ENCODE data around the gene ENOPH1.

ENOPH1 gene

DNA sequence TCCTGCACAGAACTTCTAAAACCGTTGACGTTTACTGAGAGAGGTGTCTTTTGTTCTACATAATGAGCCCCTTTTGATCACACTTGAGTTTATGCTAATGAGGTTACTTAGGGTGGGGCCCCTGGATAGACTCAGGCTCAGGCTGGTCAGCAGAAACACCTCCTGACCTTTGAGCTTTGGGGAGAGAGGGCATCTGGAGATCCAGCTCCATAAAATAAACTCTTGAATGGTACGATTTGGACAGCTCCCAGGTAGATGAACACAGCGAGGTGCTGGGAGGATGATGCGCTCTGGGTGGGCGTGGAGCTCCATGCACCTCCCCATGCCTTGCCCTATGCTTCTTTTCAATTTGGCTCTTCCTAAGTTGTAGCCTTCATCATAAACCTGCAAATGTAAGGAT lies 52.0 kb downstream of the ENOPH1 start:
- Histone ChIP-seq H3K4me3 (ENCODE audit: insufficient read depth, low read depth, low read length) (no peak overlapping the region), H3K27ac (ENCODE audit: insufficient read depth, low read depth, low read length, poor library complexity, severe bottlenecking) (no peak overlapping the region), H3K4me1 (ENCODE audit: control insufficient read depth, insufficient read depth, low read length) (no peaks in the 10 kb centered on the region), H3K9me3 (ENCODE audit: control insufficient read depth, low read length) (no peaks in the 10 kb centered on the region), H3K27me3 (ENCODE audit: control insufficient read depth, insufficient read depth, low read length, poor library complexity, severe bottlenecking) (no peaks in the 10 kb centered on the region), H3K36me3 (ENCODE audit: control insufficient read depth, insufficient read depth, low read length) (no peaks in the 10 kb centered on the region)
- 74 to 76% methylated on average over 6 of the region's 6 CpGs for WGBS, 2 experiments

DNA sequence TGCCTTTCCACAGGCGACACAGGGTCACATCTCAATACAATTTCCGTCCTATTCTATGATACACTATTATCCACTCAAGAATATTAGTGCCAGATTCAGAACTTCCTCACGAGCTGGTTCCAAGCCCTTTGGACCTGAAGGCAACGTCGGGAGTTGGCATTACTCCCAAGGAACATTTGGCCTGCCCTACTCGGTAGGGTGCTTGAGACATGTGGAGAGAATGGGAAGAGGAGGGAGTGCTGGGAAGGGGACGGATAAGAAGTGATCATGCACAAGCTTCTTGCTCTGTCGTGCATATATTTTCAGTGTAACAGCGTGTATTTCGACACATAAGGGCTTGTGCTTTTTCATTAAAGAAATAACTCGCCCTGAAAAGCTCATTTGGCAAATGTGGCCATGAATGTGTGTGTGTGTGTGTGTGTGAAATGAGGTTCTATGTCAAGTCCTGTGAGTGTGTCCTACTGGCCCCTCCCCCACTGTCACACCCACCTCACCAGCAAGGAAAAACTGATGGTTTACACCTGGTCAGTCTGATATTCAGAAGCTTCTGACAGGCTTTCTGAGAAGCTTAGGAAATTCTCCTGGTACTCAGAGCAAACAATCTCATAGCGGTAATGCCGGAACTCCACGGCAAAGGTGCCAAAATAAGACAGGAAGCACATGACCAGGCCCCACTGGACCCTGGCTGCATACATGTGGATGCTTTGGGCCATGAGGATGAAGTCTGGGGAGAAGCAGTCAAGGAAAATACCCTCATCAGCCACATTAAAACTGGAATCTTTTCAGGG lies 54.8 kb downstream of the ENOPH1 start:
- no peaks in the 10 kb centered on the region for H3K9me3 ChIP-seq (ENCODE audit: control insufficient read depth, low read length)
- H3K36me3 ChIP-seq (ENCODE audit: control insufficient read depth, insufficient read depth, low read length) = no peaks in the 10 kb centered on the region
- no peak overlapping the region for H3K4me3 ChIP-seq (ENCODE audit: insufficient read depth, low read depth, low read length)
- 87 to 89% methylated on average over 14 of the region's 14 CpGs for WGBS, 2 experiments
- no peak overlapping the region for H3K27ac ChIP-seq (ENCODE audit: insufficient read depth, low read depth, low read length, poor library complexity, severe bottlenecking)
- no peaks in the 10 kb centered on the region for H3K27me3 ChIP-seq (ENCODE audit: control insufficient read depth, insufficient read depth, low read length, poor library complexity, severe bottlenecking)
- H3K4me1 ChIP-seq (ENCODE audit: control insufficient read depth, insufficient read depth, low read length) = no peaks in the 10 kb centered on the region

DNA sequence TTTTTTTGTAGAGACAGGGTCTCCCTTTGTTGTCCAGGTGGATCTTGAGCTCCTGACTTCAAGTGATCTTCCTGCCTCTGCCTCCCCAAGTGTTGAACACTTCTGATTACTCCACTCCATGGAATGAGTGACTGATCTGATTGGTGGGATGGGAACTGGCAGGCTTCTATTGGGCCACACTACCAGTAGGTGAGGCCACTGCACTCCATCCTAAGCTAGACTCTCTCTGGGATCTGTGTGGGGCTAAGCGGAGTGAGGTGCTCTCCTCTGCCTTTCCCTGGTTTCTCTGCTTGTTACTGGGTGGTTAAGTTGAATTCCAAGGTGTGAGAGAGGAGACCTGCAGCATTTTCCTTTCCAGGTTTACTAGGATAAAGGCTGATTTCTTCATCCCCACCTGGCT lies 58.7 kb downstream of the ENOPH1 start:
- 48 to 53% methylated on average over 1 of the region's 1 CpG for WGBS, 2 experiments
- Histone ChIP-seq H3K36me3 (ENCODE audit: control insufficient read depth, insufficient read depth, low read length) (no peaks in the 10 kb centered on the region), H3K4me3 (ENCODE audit: insufficient read depth, low read depth, low read length) (no peak overlapping the region), H3K4me1 (ENCODE audit: control insufficient read depth, insufficient read depth, low read length) (no peaks in the 10 kb centered on the region), H3K27me3 (ENCODE audit: control insufficient read depth, insufficient read depth, low read length, poor library complexity, severe bottlenecking) (no peaks in the 10 kb centered on the region), H3K9me3 (ENCODE audit: control insufficient read depth, low read length) (no peaks in the 10 kb centered on the region), H3K27ac (ENCODE audit: insufficient read depth, low read depth, low read length, poor library complexity, severe bottlenecking) (no peak overlapping the region)

DNA sequence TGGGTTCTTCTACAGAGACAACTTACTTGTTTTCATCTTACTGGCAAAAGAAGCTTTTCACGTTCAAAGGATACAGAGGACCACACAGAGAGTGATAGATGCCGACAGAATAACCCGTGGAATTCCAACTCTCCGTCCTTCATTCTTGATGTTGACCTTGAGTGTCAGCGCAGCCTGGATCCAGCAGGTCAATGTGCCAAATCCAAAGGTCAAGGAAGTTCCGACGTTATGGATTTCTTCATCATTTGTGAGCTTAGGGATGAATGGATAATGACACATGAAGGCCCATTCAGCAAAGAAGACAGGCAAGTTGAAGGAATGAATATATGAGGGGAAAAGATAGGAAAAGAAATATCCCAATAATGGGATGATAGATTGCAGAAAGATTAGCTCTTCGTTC lies 59.6 kb downstream of the ENOPH1 start:
- Histone ChIP-seq H3K27me3 (ENCODE audit: control insufficient read depth, insufficient read depth, low read length, poor library complexity, severe bottlenecking) (no peaks in the 10 kb centered on the region), H3K27ac (ENCODE audit: insufficient read depth, low read depth, low read length, poor library complexity, severe bottlenecking) (no peak overlapping the region), H3K9me3 (ENCODE audit: control insufficient read depth, low read length) (no peaks in the 10 kb centered on the region), H3K36me3 (ENCODE audit: control insufficient read depth, insufficient read depth, low read length) (no peaks in the 10 kb centered on the region), H3K4me3 (ENCODE audit: insufficient read depth, low read depth, low read length) (no peak overlapping the region), H3K4me1 (ENCODE audit: control insufficient read depth, insufficient read depth, low read length) (no peaks in the 10 kb centered on the region)
- WGBS, 2 experiments = 84 to 91% methylated on average over 7 to 8 of the region's 8 CpGs

DNA sequence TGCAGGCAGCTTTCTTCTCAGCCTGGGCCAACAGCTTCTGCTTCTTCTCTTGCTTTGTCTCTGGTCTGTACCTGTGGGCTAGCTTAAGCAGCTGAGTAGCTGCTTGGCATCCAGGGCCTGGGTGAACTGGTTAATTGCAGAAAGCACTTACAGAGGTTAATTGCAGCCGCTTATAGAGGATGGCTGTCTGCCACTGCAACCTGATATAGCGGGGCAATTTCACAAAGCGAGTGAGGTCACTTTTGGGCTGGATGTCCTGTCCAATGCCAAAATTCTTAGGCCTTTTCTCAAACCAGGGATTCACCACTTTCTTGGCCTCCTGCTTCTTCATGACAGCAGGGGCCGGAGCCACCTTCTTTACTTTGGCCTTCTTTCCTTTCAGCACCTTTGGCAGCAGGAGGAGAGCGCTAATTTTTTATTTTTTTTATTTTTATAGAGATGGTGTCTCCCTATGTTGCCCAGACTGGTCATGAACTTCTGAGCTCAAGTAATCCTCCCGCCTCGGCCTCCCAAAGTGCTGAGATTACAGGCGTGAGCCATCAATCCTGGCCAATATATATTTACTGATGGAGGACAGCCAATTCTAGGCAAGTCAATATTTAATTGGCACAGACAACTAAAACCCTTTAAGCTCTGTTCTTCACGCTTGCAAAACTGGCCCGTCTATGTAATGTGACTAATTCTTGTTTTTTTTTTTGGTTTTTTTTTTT lies 61.0 kb downstream of the ENOPH1 start:
- no peaks in the 10 kb centered on the region for H3K27me3 ChIP-seq (ENCODE audit: control insufficient read depth, insufficient read depth, low read length, poor library complexity, severe bottlenecking)
- H3K36me3 ChIP-seq (ENCODE audit: control insufficient read depth, insufficient read depth, low read length) = no peaks in the 10 kb centered on the region
- H3K9me3 ChIP-seq (ENCODE audit: control insufficient read depth, low read length) = no peaks in the 10 kb centered on the region
- WGBS, 2 experiments = 93 to 95% methylated on average over 10 of the region's 10 CpGs
- no peaks in the 10 kb centered on the region for H3K4me1 ChIP-seq (ENCODE audit: control insufficient read depth, insufficient read depth, low read length)
- no peak overlapping the region for H3K27ac ChIP-seq (ENCODE audit: insufficient read depth, low read depth, low read length, poor library complexity, severe bottlenecking)
- no peak overlapping the region for H3K4me3 ChIP-seq (ENCODE audit: insufficient read depth, low read depth, low read length)

DNA sequence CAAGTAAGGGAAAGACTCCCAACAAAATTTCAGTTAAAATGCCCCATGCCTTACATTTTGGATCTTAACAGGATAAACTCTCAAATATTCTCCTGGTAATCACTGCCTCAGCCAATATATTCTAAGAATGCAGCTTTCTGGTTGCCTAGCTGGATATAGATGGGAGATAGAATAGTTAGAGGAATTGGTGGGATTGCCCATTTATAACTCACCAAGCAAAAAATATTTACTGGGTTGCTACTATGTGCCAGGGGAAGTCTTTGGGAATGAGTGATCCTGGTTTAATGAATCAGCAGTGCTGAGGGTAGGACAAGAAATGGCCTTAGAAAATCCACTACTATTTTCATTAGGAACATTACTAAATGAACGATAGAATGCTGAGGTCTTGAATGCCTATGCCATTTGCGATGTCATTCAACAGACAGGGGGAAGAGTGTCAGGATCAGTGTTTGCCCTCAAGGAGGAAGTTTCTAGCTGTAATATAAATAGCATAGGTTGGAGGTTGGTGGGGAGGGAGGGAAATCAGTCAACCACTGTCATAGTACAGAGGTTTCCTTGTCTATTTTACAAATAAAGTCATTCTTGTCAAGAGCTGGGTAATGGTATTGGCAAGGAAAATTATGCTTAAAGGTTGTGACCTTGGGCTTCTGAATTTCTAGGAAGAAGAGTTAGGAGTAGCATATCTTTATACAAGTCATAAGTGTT lies 63.5 kb downstream of the ENOPH1 start:
- no peaks in the 10 kb centered on the region for H3K4me1 ChIP-seq (ENCODE audit: control insufficient read depth, insufficient read depth, low read length)
- H3K27ac ChIP-seq (ENCODE audit: insufficient read depth, low read depth, low read length, poor library complexity, severe bottlenecking) = no peak overlapping the region
- no peaks in the 10 kb centered on the region for H3K36me3 ChIP-seq (ENCODE audit: control insufficient read depth, insufficient read depth, low read length)
- H3K4me3 ChIP-seq (ENCODE audit: insufficient read depth, low read depth, low read length) = no peak overlapping the region
- 94 to 98% methylated on average over 2 of the region's 2 CpGs for WGBS, 2 experiments
- H3K9me3 ChIP-seq (ENCODE audit: control insufficient read depth, low read length) = no peaks in the 10 kb centered on the region
- no peaks in the 10 kb centered on the region for H3K27me3 ChIP-seq (ENCODE audit: control insufficient read depth, insufficient read depth, low read length, poor library complexity, severe bottlenecking)

DNA sequence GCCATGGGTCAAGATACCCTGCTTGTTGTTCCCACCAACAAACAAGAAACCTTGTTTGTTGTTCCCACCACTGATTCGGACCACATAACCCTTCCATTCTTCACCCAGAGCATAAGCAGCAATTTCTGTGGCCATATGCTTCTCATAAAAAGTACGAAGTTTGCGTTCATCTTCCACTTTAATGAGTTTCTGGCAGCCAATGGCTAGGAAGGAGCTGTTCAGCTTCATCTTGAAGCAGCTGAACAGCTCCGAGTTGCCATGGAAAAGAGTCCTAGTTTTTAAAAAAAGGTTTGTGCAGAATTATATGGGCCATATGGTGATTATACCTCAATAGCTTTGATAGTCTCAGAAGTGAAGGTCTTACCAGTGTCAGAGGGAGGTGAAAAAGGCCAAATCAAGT lies 65.3 kb downstream of the ENOPH1 start:
- Histone ChIP-seq H3K27ac (ENCODE audit: insufficient read depth, low read depth, low read length, poor library complexity, severe bottlenecking) (no peak overlapping the region), H3K4me1 (ENCODE audit: control insufficient read depth, insufficient read depth, low read length) (no peaks in the 10 kb centered on the region), H3K9me3 (ENCODE audit: control insufficient read depth, low read length) (no peaks in the 10 kb centered on the region), H3K4me3 (ENCODE audit: insufficient read depth, low read depth, low read length) (no peak overlapping the region), H3K27me3 (ENCODE audit: control insufficient read depth, insufficient read depth, low read length, poor library complexity, severe bottlenecking) (no peaks in the 10 kb centered on the region), H3K36me3 (ENCODE audit: control insufficient read depth, insufficient read depth, low read length) (no peaks in the 10 kb centered on the region)
- 88 to 94% methylated on average over 4 of the region's 4 CpGs for WGBS, 2 experiments

DNA sequence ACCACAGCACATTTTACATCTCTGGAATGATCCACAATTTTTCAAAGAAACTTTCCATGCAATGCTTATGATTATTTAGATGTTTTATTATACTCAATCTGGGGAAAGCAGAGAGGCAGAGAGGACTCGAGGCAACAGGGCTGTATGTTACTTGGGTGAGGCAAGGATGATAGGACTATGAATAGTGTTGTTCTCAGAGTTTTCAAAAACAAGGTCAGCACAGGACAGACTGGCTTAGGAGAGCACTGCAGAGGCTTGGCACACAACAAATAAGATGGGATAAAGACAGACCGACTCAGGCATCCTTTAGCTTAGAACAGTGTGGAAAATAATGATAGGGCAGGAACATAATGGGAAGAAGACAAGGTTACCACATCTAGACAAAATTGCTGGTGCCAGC lies 66.0 kb downstream of the ENOPH1 start:
- 91 to 93% methylated on average over 2 of the region's 2 CpGs for WGBS, 2 experiments
- Histone ChIP-seq H3K4me3 (ENCODE audit: insufficient read depth, low read depth, low read length) (no peak overlapping the region), H3K4me1 (ENCODE audit: control insufficient read depth, insufficient read depth, low read length) (peaks cover 5% of the 10 kb centered on the region), H3K9me3 (ENCODE audit: control insufficient read depth, low read length) (no peaks in the 10 kb centered on the region), H3K36me3 (ENCODE audit: control insufficient read depth, insufficient read depth, low read length) (no peaks in the 10 kb centered on the region), H3K27ac (ENCODE audit: insufficient read depth, low read depth, low read length, poor library complexity, severe bottlenecking) (no peak overlapping the region), H3K27me3 (ENCODE audit: control insufficient read depth, insufficient read depth, low read length, poor library complexity, severe bottlenecking) (no peaks in the 10 kb centered on the region)

DNA sequence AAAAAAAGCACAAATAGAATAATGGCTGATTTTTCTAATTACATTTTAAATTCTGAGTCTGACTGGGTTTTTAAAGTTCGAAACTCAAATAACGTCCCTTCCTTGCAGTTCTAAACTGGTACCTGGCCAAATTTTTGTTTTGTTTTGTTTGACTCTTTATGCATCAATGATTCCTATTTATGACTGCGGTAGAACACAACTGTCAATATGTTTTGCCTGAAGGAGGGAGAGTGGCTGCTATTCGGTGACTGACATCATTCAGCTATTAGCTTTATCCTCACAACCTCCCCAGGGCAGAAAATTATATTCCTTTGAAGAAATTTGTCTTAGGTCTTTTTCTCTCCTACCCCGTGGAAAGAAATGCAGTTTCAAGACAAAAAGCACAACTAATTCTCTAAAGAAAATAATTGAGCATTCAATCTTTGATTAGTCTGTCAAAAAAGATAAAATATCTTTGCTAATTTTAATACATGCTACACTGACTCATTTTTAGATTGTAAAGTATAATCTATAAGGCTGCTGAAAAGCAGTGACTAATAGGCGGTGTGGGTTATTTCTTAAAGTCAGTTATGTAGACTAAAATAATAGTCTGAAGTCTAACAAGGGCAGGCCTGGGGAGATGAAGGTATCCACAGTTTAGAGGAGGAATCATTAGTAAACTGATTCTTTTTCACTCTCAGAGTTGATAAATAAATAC lies 69.5 kb downstream of the ENOPH1 start:
- WGBS, 2 experiments = 92 to 94% methylated on average over 4 to 6 of the region's 6 CpGs
- no peak overlapping the region for H3K27ac ChIP-seq (ENCODE audit: insufficient read depth, low read depth, low read length, poor library complexity, severe bottlenecking)

More for the DNA sequence above, 69.5 kb downstream of the ENOPH1 start:
- H3K9me3 ChIP-seq (ENCODE audit: control insufficient read depth, low read length) = no peaks in the 10 kb centered on the region
- no peaks in the 10 kb centered on the region for H3K27me3 ChIP-seq (ENCODE audit: control insufficient read depth, insufficient read depth, low read length, poor library complexity, severe bottlenecking)
- H3K4me3 ChIP-seq (ENCODE audit: insufficient read depth, low read depth, low read length) = no peak overlapping the region
- peaks cover 5% of the 10 kb centered on the region for H3K4me1 ChIP-seq (ENCODE audit: control insufficient read depth, insufficient read depth, low read length)
- H3K36me3 ChIP-seq (ENCODE audit: control insufficient read depth, insufficient read depth, low read length) = no peaks in the 10 kb centered on the region

All from ectodermal cell (in vitro differentiated cells).